Measurements from ENCODE around the gene PTPRN2. TPM values are rescaled to one million over a fixed set of nuclear protein-coding genes. Genes with fewer than 3 reads are reported as not detected.
"Not testable (repeated sequence)": the region's sequence is repeated elsewhere in the genome, so short reads cannot be mapped to it uniquely, and the experiment has no call there.

Gene PTPRN2
- total RNA-seq, 1 experiment from 2014 or later = 1.7 TPM

DNA sequence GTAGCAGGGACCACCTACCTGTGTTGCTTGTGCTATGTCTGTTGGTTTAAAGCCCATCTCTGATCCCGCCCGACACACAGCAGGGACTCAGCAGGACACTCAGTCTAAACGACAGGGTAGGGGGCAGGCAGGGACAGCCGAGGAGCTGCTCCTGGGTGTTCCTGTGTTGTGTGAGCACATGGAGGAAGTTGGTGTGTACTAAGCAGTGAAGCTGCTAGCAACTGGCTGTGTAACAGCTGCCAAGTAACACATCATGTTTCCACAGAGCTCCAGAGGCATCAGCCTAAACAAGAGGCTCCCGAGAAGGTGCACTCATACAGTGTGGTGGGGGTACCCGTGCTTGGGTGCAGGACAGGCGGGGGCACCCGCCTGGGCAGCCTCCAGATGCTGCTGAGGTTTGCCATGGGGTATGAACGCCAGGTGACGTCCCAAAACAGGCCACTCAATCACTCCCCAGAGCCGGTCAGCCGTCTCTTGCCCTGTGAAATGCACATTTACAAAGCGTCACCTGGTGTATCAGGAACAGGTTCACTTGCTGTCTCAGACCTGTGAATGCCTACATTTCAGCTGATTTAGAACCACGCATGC is 59.6 kb downstream of the PTPRN2 start:
- H3K27me3 ChIP-seq (ENCODE audit: low read length) = no peaks in the 10 kb centered on the region
- H3K27ac ChIP-seq (ENCODE audit: low read length) = no peak overlapping the region
- H3K4me3 ChIP-seq (ENCODE audit: low read length) = no peak overlapping the region
- no peak overlapping the region for H3K9ac ChIP-seq (ENCODE audit: low read length)
- no peaks in the 10 kb centered on the region for H3K36me3 ChIP-seq (ENCODE audit: insufficient read depth, low read length)
- H2AFZ ChIP-seq (ENCODE audit: low read length) = no peak overlapping the region
- no peaks in the 10 kb centered on the region for H3K9me3 ChIP-seq (ENCODE audit: low read length)
- H3K79me2 ChIP-seq (ENCODE audit: low read length) = no peaks in the 10 kb centered on the region
- H3K4me1 ChIP-seq (ENCODE audit: low read length) = peaks cover 4% of the 10 kb centered on the region
- no peak for DNase-seq
- no peak overlapping the region for H3K4me2 ChIP-seq (ENCODE audit: low read depth, low read length, poor library complexity, severe bottlenecking)
- H3K9me2 ChIP-seq (replicated peaks; ENCODE audit: insufficient read depth, low read length) = no peaks in the 10 kb centered on the region
- H4K20me1 ChIP-seq (ENCODE audit: insufficient read depth, low read depth, low read length) = no peaks in the 10 kb centered on the region

DNA sequence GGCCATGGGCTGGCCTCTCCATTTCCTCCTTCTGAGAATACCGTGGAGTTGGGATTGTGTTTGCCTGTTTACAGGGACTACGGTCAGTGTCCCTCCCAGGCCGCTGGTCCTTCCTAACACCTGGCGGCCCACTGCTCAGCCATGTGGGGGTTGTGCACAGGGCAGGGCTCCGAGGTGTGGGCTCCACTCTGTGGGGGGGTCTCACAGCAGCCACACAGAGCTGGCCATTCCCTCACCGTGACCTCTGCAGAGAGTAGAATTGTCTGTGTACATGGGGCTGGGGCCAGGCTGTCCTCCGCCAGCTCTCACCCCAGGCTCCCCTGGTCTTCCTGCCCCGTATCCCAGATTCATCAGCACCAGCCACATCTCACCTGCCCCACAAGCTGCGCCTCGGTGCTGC is 60.1 kb downstream of the PTPRN2 start:
- Histone ChIP-seq H3K4me1 (ENCODE audit: low read length) (no peaks in the 10 kb centered on the region; the same call in 1 of the 2 replicates), H2AFZ (ENCODE audit: low read length) (no peak overlapping the region), H4K20me1 (ENCODE audit: insufficient read depth, low read depth, low read length) (no peaks in the 10 kb centered on the region)

DNA sequence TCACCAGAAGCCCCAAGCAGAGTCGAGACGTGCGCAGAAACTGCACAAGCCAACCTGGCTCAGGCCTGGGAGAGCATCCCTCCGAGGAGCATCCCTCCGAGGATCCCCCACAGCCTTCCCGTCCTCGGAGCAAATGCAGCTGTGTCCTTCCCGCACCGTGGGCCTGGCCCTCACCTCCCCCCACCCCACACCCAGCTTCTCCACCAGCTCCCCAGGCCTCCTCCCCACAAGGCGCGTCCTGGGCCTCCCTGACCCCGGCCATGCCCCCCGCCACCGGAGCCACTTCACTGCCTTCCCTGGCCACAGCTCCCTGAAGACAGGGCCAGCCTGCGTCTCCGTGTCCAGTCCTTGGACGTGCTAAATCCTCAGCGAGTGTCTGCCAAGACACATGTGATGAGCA is 60.6 kb downstream of the PTPRN2 start:
- Histone ChIP-seq H3K79me2 (ENCODE audit: low read length) (no peaks in the 10 kb centered on the region), H3K4me3 (ENCODE audit: low read length) (no peak overlapping the region), H3K9me2 (replicated peaks; ENCODE audit: insufficient read depth, low read length) (no peaks in the 10 kb centered on the region), H3K4me1 (ENCODE audit: low read length) (no peaks in the 10 kb centered on the region), H2AFZ (ENCODE audit: low read length) (no peak overlapping the region), H3K36me3 (ENCODE audit: insufficient read depth, low read length) (no peaks in the 10 kb centered on the region), H3K27ac (ENCODE audit: low read length) (no peak overlapping the region), H3K4me2 (ENCODE audit: low read depth, low read length, poor library complexity, severe bottlenecking) (no peak overlapping the region), H3K9ac (ENCODE audit: low read length) (no peak overlapping the region), H3K9me3 (ENCODE audit: low read length) (no peaks in the 10 kb centered on the region), H4K20me1 (ENCODE audit: insufficient read depth, low read depth, low read length) (no peaks in the 10 kb centered on the region), H3K27me3 (ENCODE audit: low read length) (no peaks in the 10 kb centered on the region)
- DNase-seq = no peak

More for the DNA sequence above, 60.1 kb downstream of the PTPRN2 start:
- Histone ChIP-seq H3K79me2 (ENCODE audit: low read length) (no peaks in the 10 kb centered on the region), H3K27me3 (ENCODE audit: low read length) (no peaks in the 10 kb centered on the region), H3K9me3 (ENCODE audit: low read length) (no peaks in the 10 kb centered on the region), H3K9me2 (replicated peaks; ENCODE audit: insufficient read depth, low read length) (no peaks in the 10 kb centered on the region), H3K4me2 (ENCODE audit: low read depth, low read length, poor library complexity, severe bottlenecking) (no peak overlapping the region), H3K4me3 (ENCODE audit: low read length) (no peak overlapping the region), H3K27ac (ENCODE audit: low read length) (no peak overlapping the region), H3K9ac (ENCODE audit: low read length) (no peak overlapping the region), H3K36me3 (ENCODE audit: insufficient read depth, low read length) (no peaks in the 10 kb centered on the region)
- no peak for DNase-seq

DNA sequence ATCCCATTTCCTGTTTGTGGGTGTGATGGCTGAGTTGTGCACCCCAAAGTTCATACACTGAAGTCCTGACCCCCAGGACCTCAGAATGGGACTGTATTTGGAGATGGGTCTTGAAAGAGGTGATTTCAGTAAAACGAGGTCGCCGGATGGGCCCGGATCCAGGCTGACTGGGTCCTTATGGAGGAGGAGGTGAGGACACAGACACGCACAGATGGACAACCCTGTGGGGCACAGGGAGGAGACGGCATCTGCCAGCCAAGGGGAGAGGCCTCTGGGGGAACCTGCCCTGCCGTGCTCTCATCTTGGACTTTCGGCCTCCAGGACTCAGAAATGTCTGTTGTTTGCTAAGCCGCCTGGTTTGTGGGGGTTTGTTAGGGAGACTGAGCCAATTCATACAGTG is 61.1 kb downstream of the PTPRN2 start:
- Histone ChIP-seq H3K9ac (ENCODE audit: low read length) (no peak overlapping the region), H2AFZ (ENCODE audit: low read length) (no peak overlapping the region), H3K4me3 (ENCODE audit: low read length) (no peak overlapping the region), H3K9me2 (replicated peaks; ENCODE audit: insufficient read depth, low read length) (no peaks in the 10 kb centered on the region), H3K4me2 (ENCODE audit: low read depth, low read length, poor library complexity, severe bottlenecking) (no peak overlapping the region), H3K4me1 (ENCODE audit: low read length) (no peaks in the 10 kb centered on the region), H3K9me3 (ENCODE audit: low read length) (no peaks in the 10 kb centered on the region), H3K36me3 (ENCODE audit: insufficient read depth, low read length) (no peaks in the 10 kb centered on the region), H3K27me3 (ENCODE audit: low read length) (no peaks in the 10 kb centered on the region), H4K20me1 (ENCODE audit: insufficient read depth, low read depth, low read length) (no peaks in the 10 kb centered on the region), H3K79me2 (ENCODE audit: low read length) (no peaks in the 10 kb centered on the region), H3K27ac (ENCODE audit: low read length) (no peak overlapping the region)
- DNase-seq = no peak

DNA sequence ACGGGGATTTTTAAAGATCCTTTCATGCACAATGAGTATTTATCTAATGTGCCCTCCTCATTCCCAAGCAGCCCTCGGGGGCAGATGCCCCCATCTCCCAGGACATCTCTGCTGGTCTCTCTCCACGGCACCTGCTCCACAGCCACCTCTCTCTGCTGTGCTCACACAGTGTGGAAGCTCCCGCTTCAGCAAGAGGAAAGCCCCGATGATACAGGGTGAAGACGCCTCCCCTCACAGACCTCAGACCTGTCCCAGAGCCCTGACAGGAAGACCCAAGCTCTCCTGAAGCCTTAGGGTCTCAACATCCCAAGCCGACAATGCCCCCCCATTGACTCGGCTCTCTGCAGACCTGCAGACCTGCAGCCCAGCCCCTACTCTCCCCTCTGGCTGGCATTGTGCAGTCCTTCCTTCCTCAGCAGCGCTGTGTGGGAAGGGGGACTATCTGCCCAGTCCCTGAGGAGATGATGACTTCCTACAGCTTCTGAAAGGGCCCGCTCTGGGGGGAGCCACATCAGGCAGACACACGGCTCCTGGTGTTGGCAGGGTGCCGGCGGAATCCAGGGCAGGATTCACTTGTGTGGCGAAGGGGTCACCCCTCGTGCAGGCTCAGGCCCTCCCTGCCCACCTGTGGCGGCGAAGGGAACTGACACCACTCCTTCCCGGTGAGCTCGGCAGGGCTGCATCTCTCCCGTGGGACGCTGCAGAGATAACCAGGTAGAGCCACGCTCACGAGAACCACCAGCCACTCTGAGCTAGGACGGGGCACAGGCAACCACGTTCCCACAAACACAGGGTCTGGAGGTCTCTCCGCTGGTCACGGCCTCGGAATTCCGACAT is 61.8 kb downstream of the PTPRN2 start:
- H3K9ac ChIP-seq (ENCODE audit: low read length) = no peak overlapping the region
- no peaks in the 10 kb centered on the region for H3K4me1 ChIP-seq (ENCODE audit: low read length)
- no peak overlapping the region for H2AFZ ChIP-seq (ENCODE audit: low read length)
- H3K36me3 ChIP-seq (ENCODE audit: insufficient read depth, low read length) = no peaks in the 10 kb centered on the region
- H3K27ac ChIP-seq (ENCODE audit: low read length) = no peak overlapping the region
- DNase-seq = no peak
- H3K4me2 ChIP-seq (ENCODE audit: low read depth, low read length, poor library complexity, severe bottlenecking) = no peak overlapping the region
- H3K4me3 ChIP-seq (ENCODE audit: low read length) = no peak overlapping the region
- no peaks in the 10 kb centered on the region for H3K9me2 ChIP-seq (replicated peaks; ENCODE audit: insufficient read depth, low read length)
- no peaks in the 10 kb centered on the region for H3K9me3 ChIP-seq (ENCODE audit: low read length)
- H3K79me2 ChIP-seq (ENCODE audit: low read length) = no peaks in the 10 kb centered on the region
- no peaks in the 10 kb centered on the region for H3K27me3 ChIP-seq (ENCODE audit: low read length)
- no peaks in the 10 kb centered on the region for H4K20me1 ChIP-seq (ENCODE audit: insufficient read depth, low read depth, low read length)

DNA sequence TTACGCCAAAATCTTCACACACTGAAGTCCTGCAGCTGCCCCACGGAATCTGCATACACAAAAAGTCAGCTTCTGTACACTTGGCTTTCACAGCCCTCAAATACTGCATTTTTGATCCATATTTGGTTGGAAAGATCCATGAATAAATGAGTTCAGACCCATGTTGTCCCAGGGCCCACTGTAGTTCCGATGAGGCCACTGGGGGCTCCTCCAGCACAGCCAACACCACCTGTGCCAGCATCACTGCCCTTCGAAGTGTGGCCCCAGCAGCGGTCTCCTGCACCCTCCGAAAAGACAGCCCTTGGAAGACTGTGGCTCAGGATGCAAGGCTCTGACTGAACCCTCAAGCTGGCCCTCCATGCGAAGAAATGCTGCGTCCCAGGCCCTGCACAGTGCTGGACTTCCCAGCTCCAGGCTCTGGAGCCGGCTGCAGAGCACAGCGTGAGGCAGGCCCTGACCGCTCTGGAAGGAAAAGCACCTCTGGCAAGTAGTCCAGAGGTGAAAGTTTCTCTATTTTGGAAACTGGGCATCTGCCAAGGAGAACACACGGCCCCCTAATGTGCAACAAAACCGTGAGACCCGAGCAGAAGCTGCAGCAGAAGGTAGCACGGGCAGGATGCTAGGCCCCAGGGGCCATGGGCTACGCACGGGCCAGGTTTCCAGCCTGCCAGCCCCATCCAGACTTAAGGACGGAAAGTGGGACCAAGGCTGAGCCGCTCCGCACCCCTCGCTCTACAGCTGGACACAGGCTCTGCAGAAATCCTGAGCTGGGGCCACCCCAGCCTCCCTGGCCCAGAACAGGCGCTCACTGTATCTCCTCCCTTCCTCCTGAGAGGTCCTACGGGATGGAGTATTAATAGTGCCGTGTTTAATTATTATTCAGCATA is 62.6 kb downstream of the PTPRN2 start:
- Histone ChIP-seq H3K4me2 (ENCODE audit: low read depth, low read length, poor library complexity, severe bottlenecking) (no peak overlapping the region), H3K79me2 (ENCODE audit: low read length) (no peaks in the 10 kb centered on the region), H3K9me2 (replicated peaks; ENCODE audit: insufficient read depth, low read length) (no peaks in the 10 kb centered on the region), H3K9me3 (ENCODE audit: low read length) (no peaks in the 10 kb centered on the region), H3K27ac (ENCODE audit: low read length) (no peak overlapping the region), H2AFZ (ENCODE audit: low read length) (no peak overlapping the region), H3K36me3 (ENCODE audit: insufficient read depth, low read length) (no peaks in the 10 kb centered on the region), H3K4me3 (ENCODE audit: low read length) (no peak overlapping the region), H3K27me3 (ENCODE audit: low read length) (no peaks in the 10 kb centered on the region), H3K9ac (ENCODE audit: low read length) (no peak overlapping the region), H3K4me1 (ENCODE audit: low read length) (no peaks in the 10 kb centered on the region), H4K20me1 (ENCODE audit: insufficient read depth, low read depth, low read length) (no peaks in the 10 kb centered on the region)
- no peak for DNase-seq

DNA sequence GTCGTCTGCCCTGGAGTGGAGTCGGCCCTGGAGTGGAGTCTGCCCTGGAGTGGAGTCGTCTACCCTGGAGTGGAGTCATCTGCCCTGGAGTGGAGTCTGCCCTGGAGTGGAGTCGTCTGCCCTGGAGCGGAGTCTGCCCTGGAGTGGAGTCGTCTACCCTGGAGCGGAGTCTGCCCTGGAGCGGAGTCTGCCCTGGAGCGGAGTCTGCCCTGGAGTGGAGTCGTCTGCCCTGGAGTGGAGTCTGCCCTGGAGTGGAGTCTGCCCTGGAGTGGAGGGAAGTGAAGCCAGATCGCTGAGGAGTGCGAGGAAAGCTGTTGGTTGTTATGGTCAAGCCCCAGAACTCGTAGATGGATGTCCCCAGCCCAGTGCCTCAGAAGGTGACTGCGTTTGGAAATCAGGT is 63.3 kb downstream of the PTPRN2 start:
- not testable (repeated sequence) for H3K4me2 ChIP-seq (ENCODE audit: low read depth, low read length, poor library complexity, severe bottlenecking); H4K20me1 ChIP-seq (ENCODE audit: insufficient read depth, low read depth, low read length); H3K9ac ChIP-seq (ENCODE audit: low read length); H3K4me1 ChIP-seq (ENCODE audit: low read length); H3K27ac ChIP-seq (ENCODE audit: low read length); H3K36me3 ChIP-seq (ENCODE audit: insufficient read depth, low read length); H3K4me3 ChIP-seq (ENCODE audit: low read length); H3K9me3 ChIP-seq (ENCODE audit: low read length); H3K9me2 ChIP-seq (replicated peaks; ENCODE audit: insufficient read depth, low read length); H3K79me2 ChIP-seq (ENCODE audit: low read length); H2AFZ ChIP-seq (ENCODE audit: low read length); H3K27me3 ChIP-seq (ENCODE audit: low read length)
- peak; percentile 51 for DNase-seq

DNA sequence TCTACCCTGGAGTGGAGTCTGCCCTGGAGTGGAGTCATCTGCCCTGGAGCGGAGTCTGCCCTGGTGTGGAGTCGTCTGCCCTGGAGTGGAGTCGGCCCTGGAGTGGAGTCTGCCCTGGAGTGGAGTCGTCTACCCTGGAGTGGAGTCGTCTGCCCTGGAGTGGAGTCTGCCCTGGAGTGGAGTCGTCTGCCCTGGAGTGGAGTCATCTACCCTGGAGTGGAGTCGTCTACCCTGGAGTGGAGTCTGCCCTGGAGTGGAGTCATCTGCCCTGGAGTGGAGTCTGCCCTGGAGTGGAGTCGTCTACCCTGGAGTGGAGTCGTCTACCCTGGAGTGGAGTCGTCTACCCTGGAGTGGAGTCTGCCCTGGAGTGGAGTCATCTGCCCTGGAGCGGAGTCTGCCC is 63.7 kb downstream of the PTPRN2 start:
- H4K20me1 ChIP-seq (ENCODE audit: insufficient read depth, low read depth, low read length); H3K4me2 ChIP-seq (ENCODE audit: low read depth, low read length, poor library complexity, severe bottlenecking); H3K4me1 ChIP-seq (ENCODE audit: low read length); H3K36me3 ChIP-seq (ENCODE audit: insufficient read depth, low read length); H3K9ac ChIP-seq (ENCODE audit: low read length); H3K27ac ChIP-seq (ENCODE audit: low read length); H3K9me2 ChIP-seq (replicated peaks; ENCODE audit: insufficient read depth, low read length); DNase-seq; H2AFZ ChIP-seq (ENCODE audit: low read length); H3K79me2 ChIP-seq (ENCODE audit: low read length); H3K27me3 ChIP-seq (ENCODE audit: low read length); H3K9me3 ChIP-seq (ENCODE audit: low read length); H3K4me3 ChIP-seq (ENCODE audit: low read length): not testable (repeated sequence)
